ENCODE measurements around the gene TCP11L2.
"Not testable (repeated sequence)": the region's sequence is repeated elsewhere in the genome, so short reads cannot be mapped to it uniquely, and the experiment has no call there.

The TCP11L2 gene

DNA sequence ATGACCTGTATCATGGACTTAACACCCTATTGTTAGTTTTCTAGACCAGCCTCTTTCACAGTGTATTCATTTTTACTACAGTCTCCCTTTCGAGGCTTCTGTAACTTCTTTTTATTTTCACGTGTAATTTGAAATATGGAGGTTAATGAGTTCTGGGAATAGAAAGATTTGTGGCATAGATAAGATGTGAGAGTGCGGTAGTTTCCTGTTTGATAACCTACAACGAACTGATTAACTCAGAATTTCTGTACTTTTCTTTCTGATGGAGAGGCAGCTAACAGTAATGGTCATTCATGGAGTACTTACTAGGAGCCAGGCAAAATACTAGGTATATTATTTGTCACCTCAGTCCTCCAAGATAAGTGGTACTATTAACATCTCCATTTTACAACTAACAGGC lies 76.3 kb downstream of the TCP11L2 start:
- no peak for DNase-seq
- Histone ChIP-seq H3K27me3 (replicated peaks; ENCODE audit: insufficient read depth, low read length) (no peaks in the 10 kb centered on the region), H3K4me2 (ENCODE audit: low read depth, low read length) (no peak overlapping the region), H3K36me3 (replicated peaks; ENCODE audit: insufficient read depth, low read length) (no peaks in the 10 kb centered on the region), H3K79me2 (ENCODE audit: low read length) (no peaks in the 10 kb centered on the region), H3K9me2 (replicated peaks; ENCODE audit: insufficient read depth, low read length) (no peaks in the 10 kb centered on the region), H3K9me3 (replicated peaks; ENCODE audit: insufficient read depth, low read length) (no peaks in the 10 kb centered on the region), H3K4me1 (ENCODE audit: low read length) (no peaks in the 10 kb centered on the region), H3F3A (ENCODE audit: insufficient read depth, low read length) (no peaks in the 10 kb centered on the region), H3K27ac (ENCODE audit: low read length) (no peak overlapping the region), H3K9ac (ENCODE audit: low read length) (no peak overlapping the region), H4K20me1 (ENCODE audit: insufficient read depth, low read length) (no peaks in the 10 kb centered on the region), H3K4me3 (ENCODE audit: low read length) (no peak overlapping the region), H2AFZ (ENCODE audit: low read length) (no peak overlapping the region)
- TF ChIP-seq EZH2 (optimal IDR thresholded peaks at IDR 0.05; ENCODE audit: low read depth, low read length): no peak
- TF ChIP-seq, protein P1, sequence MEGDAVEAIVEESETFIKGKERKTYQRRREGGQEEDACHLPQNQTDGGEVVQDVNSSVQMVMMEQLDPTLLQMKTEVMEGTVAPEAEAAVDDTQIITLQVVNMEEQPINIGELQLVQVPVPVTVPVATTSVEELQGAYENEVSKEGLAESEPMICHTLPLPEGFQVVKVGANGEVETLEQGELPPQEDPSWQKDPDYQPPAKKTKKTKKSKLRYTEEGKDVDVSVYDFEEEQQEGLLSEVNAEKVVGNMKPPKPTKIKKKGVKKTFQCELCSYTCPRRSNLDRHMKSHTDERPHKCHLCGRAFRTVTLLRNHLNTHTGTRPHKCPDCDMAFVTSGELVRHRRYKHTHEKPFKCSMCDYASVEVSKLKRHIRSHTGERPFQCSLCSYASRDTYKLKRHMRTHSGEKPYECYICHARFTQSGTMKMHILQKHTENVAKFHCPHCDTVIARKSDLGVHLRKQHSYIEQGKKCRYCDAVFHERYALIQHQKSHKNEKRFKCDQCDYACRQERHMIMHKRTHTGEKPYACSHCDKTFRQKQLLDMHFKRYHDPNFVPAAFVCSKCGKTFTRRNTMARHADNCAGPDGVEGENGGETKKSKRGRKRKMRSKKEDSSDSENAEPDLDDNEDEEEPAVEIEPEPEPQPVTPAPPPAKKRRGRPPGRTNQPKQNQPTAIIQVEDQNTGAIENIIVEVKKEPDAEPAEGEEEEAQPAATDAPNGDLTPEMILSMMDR (IDR thresholded peaks at IDR 0.05; ENCODE audit: low read length): no peak
- no peak for TF ChIP-seq EZH2phosphoT487 (IDR thresholded peaks at IDR 0.05; ENCODE audit: low read length)

DNA sequence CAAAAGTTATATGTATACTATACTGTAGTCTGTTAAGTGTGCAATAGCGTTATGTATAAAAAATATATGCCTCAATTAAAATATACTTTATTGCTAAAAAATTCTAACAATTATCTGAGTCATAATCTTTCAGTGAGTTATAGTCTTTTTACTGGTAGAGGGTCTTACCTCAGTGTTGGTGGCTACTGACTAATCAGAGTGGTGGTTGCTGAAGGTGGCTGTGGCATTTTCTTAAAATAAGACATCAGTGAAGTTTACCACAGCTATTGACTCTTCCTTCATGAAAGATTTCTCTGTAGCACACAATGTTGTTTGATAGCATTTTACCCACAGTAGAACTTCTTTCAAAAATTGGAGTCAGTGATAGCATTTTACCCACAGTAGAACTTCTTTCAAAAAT lies 78.4 kb downstream of the TCP11L2 start:
- Histone ChIP-seq H3K27ac (ENCODE audit: low read length) (no peak overlapping the region), H3K9ac (ENCODE audit: low read length) (no peak overlapping the region), H3K9me3 (replicated peaks; ENCODE audit: insufficient read depth, low read length) (no peaks in the 10 kb centered on the region), H2AFZ (ENCODE audit: low read length) (no peak overlapping the region), H3K4me3 (ENCODE audit: low read length) (no peak overlapping the region), H3K79me2 (ENCODE audit: low read length) (no peaks in the 10 kb centered on the region), H3K9me2 (replicated peaks; ENCODE audit: insufficient read depth, low read length) (no peaks in the 10 kb centered on the region), H3F3A (ENCODE audit: insufficient read depth, low read length) (no peaks in the 10 kb centered on the region), H3K4me2 (ENCODE audit: low read depth, low read length) (no peak overlapping the region), H3K4me1 (ENCODE audit: low read length) (no peaks in the 10 kb centered on the region), H4K20me1 (ENCODE audit: insufficient read depth, low read length) (no peaks in the 10 kb centered on the region), H3K27me3 (replicated peaks; ENCODE audit: insufficient read depth, low read length) (no peaks in the 10 kb centered on the region), H3K36me3 (replicated peaks; ENCODE audit: insufficient read depth, low read length) (no peaks in the 10 kb centered on the region)
- TF ChIP-seq, protein P1 (IDR thresholded peaks at IDR 0.05; ENCODE audit: low read length): no peak
- TF ChIP-seq EZH2phosphoT487 (IDR thresholded peaks at IDR 0.05; ENCODE audit: low read length): no peak
- no peak for TF ChIP-seq EZH2 (optimal IDR thresholded peaks at IDR 0.05; ENCODE audit: low read depth, low read length)
- no peak for DNase-seq

DNA sequence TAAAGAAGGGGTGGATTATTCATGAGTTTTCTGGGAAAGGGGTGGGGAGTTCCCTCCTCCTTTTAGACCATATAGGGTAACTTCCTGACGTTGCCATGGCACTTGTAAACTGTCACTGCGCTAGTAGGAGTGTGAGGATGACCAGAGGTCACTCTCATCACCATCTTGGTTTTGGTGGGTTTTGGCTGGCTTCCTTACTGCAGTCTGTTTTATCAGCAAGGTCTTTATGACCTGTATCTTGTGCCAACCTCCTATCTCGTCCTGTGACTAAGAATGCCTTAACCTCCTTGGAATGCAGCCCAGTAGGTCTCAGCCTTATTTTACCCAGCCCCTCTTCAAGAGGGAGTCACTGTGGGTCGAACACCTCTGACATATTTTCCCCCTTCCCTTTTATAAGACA lies 79.3 kb downstream of the TCP11L2 start:
- not testable (repeated sequence) for H3K4me3 ChIP-seq (ENCODE audit: low read length); H3K4me1 ChIP-seq (ENCODE audit: low read length); H3K27me3 ChIP-seq (replicated peaks; ENCODE audit: insufficient read depth, low read length); H2AFZ ChIP-seq (ENCODE audit: low read length); H3K9me2 ChIP-seq (replicated peaks; ENCODE audit: insufficient read depth, low read length); H3K9ac ChIP-seq (ENCODE audit: low read length); DNase-seq; H3K79me2 ChIP-seq (ENCODE audit: low read length); H3K36me3 ChIP-seq (replicated peaks; ENCODE audit: insufficient read depth, low read length); H3K4me2 ChIP-seq (ENCODE audit: low read depth, low read length); H3K27ac ChIP-seq (ENCODE audit: low read length); H3K9me3 ChIP-seq (replicated peaks; ENCODE audit: insufficient read depth, low read length); H4K20me1 ChIP-seq (ENCODE audit: insufficient read depth, low read length); H3F3A ChIP-seq (ENCODE audit: insufficient read depth, low read length)

DNA sequence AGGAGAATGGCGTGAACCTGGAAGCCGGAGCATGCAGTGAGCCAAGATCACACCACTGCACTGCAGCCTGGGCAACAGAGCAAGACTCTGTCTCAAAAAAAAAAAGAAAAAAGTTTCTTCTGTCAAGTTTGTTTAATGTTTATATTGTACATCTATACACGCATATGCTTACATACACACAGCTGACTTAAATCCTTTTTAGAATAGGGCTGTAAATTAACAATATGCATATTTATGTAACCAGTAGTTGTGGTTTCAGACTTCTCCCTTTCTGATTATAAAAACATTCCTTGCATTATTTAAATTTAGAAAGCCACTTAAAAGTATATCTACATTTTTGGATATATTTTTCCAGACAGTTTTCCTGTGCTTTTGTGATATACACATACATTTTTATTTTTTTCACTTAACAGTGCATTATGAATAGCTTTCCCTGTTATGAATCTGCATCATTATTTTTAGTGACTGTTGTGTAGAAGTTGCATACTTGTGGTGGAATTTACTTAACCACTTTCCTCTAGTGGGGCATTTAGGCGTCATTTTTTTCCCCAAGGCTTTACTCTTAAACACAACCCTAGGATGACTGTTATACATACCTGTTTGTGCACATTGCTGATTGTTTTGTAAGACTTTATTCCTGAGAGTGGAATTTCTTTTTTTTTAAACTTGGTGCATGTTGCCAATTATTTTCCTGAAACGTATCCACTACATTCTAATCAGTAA lies 84.4 kb downstream of the TCP11L2 start:
- H3K9me3 ChIP-seq (replicated peaks; ENCODE audit: insufficient read depth, low read length): no peaks in the 10 kb centered on the region
- no peak overlapping the region for H3K9ac ChIP-seq (ENCODE audit: low read length)
- TF ChIP-seq EZH2 (optimal IDR thresholded peaks at IDR 0.05; ENCODE audit: low read depth, low read length) (no peak), EZH2phosphoT487 (IDR thresholded peaks at IDR 0.05; ENCODE audit: low read length) (no peak)
- no peaks in the 10 kb centered on the region for H3F3A ChIP-seq (ENCODE audit: insufficient read depth, low read length)
- H3K36me3 ChIP-seq (replicated peaks; ENCODE audit: insufficient read depth, low read length): no peaks in the 10 kb centered on the region; the same call in 1 of the 2 replicates
- H3K27ac ChIP-seq (ENCODE audit: low read length): no peak overlapping the region
- no peak overlapping the region for H3K4me3 ChIP-seq (ENCODE audit: low read length)
- DNase-seq: no peak
- no peaks in the 10 kb centered on the region for H3K4me1 ChIP-seq (ENCODE audit: low read length)
- no peak overlapping the region for H2AFZ ChIP-seq (ENCODE audit: low read length)
- H3K4me2 ChIP-seq (ENCODE audit: low read depth, low read length): no peak overlapping the region
- H3K79me2 ChIP-seq (ENCODE audit: low read length): no peaks in the 10 kb centered on the region
- H3K9me2 ChIP-seq (replicated peaks; ENCODE audit: insufficient read depth, low read length): no peaks in the 10 kb centered on the region
- no peaks in the 10 kb centered on the region for H3K27me3 ChIP-seq (replicated peaks; ENCODE audit: insufficient read depth, low read length)
- no peaks in the 10 kb centered on the region for H4K20me1 ChIP-seq (ENCODE audit: insufficient read depth, low read length)
